ENCODE results near the gene MGLL. TPM values are rescaled to one million over a fixed set of nuclear protein-coding genes. Genes with fewer than 3 reads are reported as not detected.

MGLL gene
- total and polyA plus RNA-seq, 9 of the 15 experiments (the other 6 are each of a cell fraction or from before 2014, with no cell fraction given), result 0.12 to 0.32 (median 0.18) TPM; not detected in 6

GRCh38 chr3:127819086-127819485 lies 3.2 kb downstream of the MGLL start:
- no peaks in the 10 kb centered on the region for H4K20me1 ChIP-seq (replicated peaks; ENCODE audit: control insufficient read depth, insufficient read depth, low read length)
- DNase-seq (ENCODE audit: extremely low read depth in 1 of 4, low spot score in 3 of 4) (no peak), ATAC-seq (no peak), FAIRE-seq (no peak)
- in situ Hi-C loops (cut with MboI), result no loop called here
- POLR2A ChIA-PET, result no interaction called here
- no peak overlapping the region for H3K4me3 ChIP-seq
- no peak overlapping the region for H3K27ac ChIP-seq (ENCODE audit: extremely low read depth, low read depth, low read length)
- H3K27me3 ChIP-seq (ENCODE audit: control insufficient read depth in 2 of 2, insufficient read depth in 2 of 2, low read length in 2 of 2), result peaks cover 22 to 64% of the 10 kb centered on the region in 2 experiments
- H3K36me3 ChIP-seq (ENCODE audit: control insufficient read depth, insufficient read depth, low read length), result no peaks in the 10 kb centered on the region
- intact Hi-C loops (cut with micrococcal nuclease), result no loop called here
- no peak overlapping the region for H2AFZ ChIP-seq (ENCODE audit: low read depth, low read length)
- no peaks in the 10 kb centered on the region for H3K9me1 ChIP-seq (ENCODE audit: control insufficient read depth, insufficient read depth, low read length)
- CTCF ChIA-PET (ENCODE audit: low intra/inter-chr PET ratio), result no interaction called here
- no peak for TF ChIP-seq SMC3 (conservative IDR thresholded peaks at IDR 0.05; ENCODE audit: insufficient read depth, low read depth, low read length)
- no peak for TF ChIP-seq HES1 (IDR thresholded peaks at IDR 0.05; ENCODE audit: low read depth)
- TF ChIP-seq SRSF7 (optimal IDR thresholded peaks at IDR 0.05; ENCODE audit: low read depth, low read length), result no peak
- no peak for TF ChIP-seq ETV5 (CRISPR knock-in tag; IDR thresholded peaks at IDR 0.05; ENCODE audit: low read depth)
- no peak for TF ChIP-seq NCOA6 (IDR thresholded peaks at IDR 0.05)
- no peak for TF ChIP-seq PATZ1 (CRISPR knock-in tag; IDR thresholded peaks at IDR 0.05; ENCODE audit: borderline replicate concordance)
- no peak for TF ChIP-seq CGGBP1 (CRISPR knock-in tag; IDR thresholded peaks at IDR 0.05)
- TF ChIP-seq ZNF592 (IDR thresholded peaks at IDR 0.05), result no peak
- TF ChIP-seq CBX3 (IDR thresholded peaks at IDR 0.05; ENCODE audit: borderline replicate concordance in 1 of 2, low read length in 2 of 2), result no peak
- no peak for TF ChIP-seq POLR2A (conservative IDR thresholded peaks at IDR 0.05)
- no peak for TF ChIP-seq E2F3 (CRISPR knock-in tag; IDR thresholded peaks at IDR 0.05)
- no peak for TF ChIP-seq CHCHD3 (CRISPR knock-in tag; IDR thresholded peaks at IDR 0.05)
- no TSS peak for BruUV-seq (replicated peaks)
- H3K9me3 ChIP-seq (replicated peaks; ENCODE audit: control insufficient read depth, insufficient read depth, low read depth, low read length), result no peaks in the 10 kb centered on the region
- H3K4me1 ChIP-seq (replicated peaks in 1 of 2; ENCODE audit: control insufficient read depth in 2 of 2, insufficient read depth in 2 of 2, low read length in 2 of 2), result peaks cover 0 to 9% of the 10 kb centered on the region in 2 experiments; a peak in 2 of 5 replicates
- H3K9ac ChIP-seq (ENCODE audit: insufficient read depth in 1 of 2, low read depth in 2 of 2, low read length in 2 of 2), result no peak overlapping the region
- 1% methylated on average over 9 of the region's 9 CpGs for WGBS (ENCODE audit: insufficient coverage, low coverage, missing lambda C conversion rate)
- no peak overlapping the region for H3K4me2 ChIP-seq (ENCODE audit: insufficient read depth, low read length)
- H3K79me2 ChIP-seq (ENCODE audit: control insufficient read depth, insufficient read depth, low read length), result no peaks in the 10 kb centered on the region
